PC-3 (cell line): ENCODE results near the gene KIF1B. TPM values are rescaled to one million over a fixed set of nuclear protein-coding genes. Genes with fewer than 3 reads are reported as not detected.

ENCODE experiments used
- ATAC-seq: fragments of 200-7000 bp; cut with Tn5 transposase; 2 replicates; pipeline ENCODE4 v1.9.1; 2020; ENCODE audit warnings: mild to moderate bottlenecking, moderate library complexity
- BruUV-seq: library from RNA; stranded (reverse); fragments of 400-500 nt; replicated peaks from 2 replicates; lab custom pipeline; 2021; lab: Mats Ljungman, UMichigan
- CTCF ChIA-PET: fragments of 300-600 bp; sonication (Branson Sonifier 250); formaldehyde crosslinking; loops from one replicate; lab custom pipeline; 2022; ENCODE audit warnings: antibody characterized with exemption; lab: Charles Lee
- POLR2A ChIA-PET: fragments of 300-600 bp; sonication (Branson Sonifier 250); formaldehyde crosslinking; loops from one replicate; lab custom pipeline; 2022; ENCODE audit warnings: antibody characterized with exemption; ENCODE audit not compliant: unreplicated experiment; lab: Charles Lee
- DNase-seq: peaks from one replicate; pipeline ENCODE4 v3.0.0-alpha.2; 2015
- H2AFZ ChIP-seq: fragments of 300-600 bp; sonication (generic); 2 replicates; pipeline ENCODE4 v1.6.0; 2016; ENCODE audit warnings: antibody characterized with exemption, low read length
- H3F3A ChIP-seq: fragments of 300-600 bp; sonication (generic); one replicate; pipeline ENCODE4 v1.6.0; 2017; ENCODE audit warnings: antibody characterized with exemption, low read length, control low read depth, mild to moderate bottlenecking; ENCODE audit not compliant: unreplicated experiment
- H3K27ac ChIP-seq: fragments of 300-600 bp; sonication (generic); 2 replicates; pipeline ENCODE4 v1.5.1; 2016; ENCODE audit warnings: mild to moderate bottlenecking, low read length
- H3K27me3 ChIP-seq: fragments of 300-600 bp; sonication (generic); 2 replicates; pipeline ENCODE4 v1.6.1; 2016; ENCODE audit warnings: low read length, mixed read lengths
- H3K36me3 ChIP-seq: fragments of 300-600 bp; sonication (generic); 2 replicates; pipeline ENCODE4 v1.6.1; 2016; ENCODE audit warnings: low read depth, mixed run types, low read length, mixed read lengths
- H3K4me1 ChIP-seq: fragments of 300-600 bp; sonication (generic); 2 replicates; pipeline ENCODE4 v1.5.1; 2016; ENCODE audit warnings: low read length; ENCODE audit not compliant: insufficient read depth
- H3K4me2 ChIP-seq: fragments of 300-600 bp; sonication (generic); 2 replicates; pipeline ENCODE4 v1.6.0; 2016; ENCODE audit warnings: low read length
- H3K4me3 ChIP-seq: fragments of 300-600 bp; sonication (generic); 2 replicates; pipeline ENCODE4 v1.5.1; 2016; ENCODE audit warnings: mild to moderate bottlenecking, low read length, mixed read lengths
- H3K79me2 ChIP-seq: fragments of 300-600 bp; sonication (generic); 2 replicates; pipeline ENCODE4 v1.6.1; 2017; ENCODE audit warnings: low read length, mixed read lengths
- H3K9ac ChIP-seq: fragments of 300-600 bp; sonication (generic); 2 replicates; pipeline ENCODE4 v1.6.0; 2016; ENCODE audit warnings: mild to moderate bottlenecking, low read length
- H3K9me2 ChIP-seq: fragments of 300-600 bp; sonication (generic); replicated peaks from 2 replicates; pipeline ENCODE4 v1.6.1; 2016; ENCODE audit warnings: mixed run types, low read length, mixed read lengths
- H3K9me3 ChIP-seq: fragments of 300-600 bp; sonication (generic); 2 replicates; pipeline ENCODE4 v1.6.1; 2016; ENCODE audit warnings: low read length, mixed read lengths
- H4K20me1 ChIP-seq: fragments of 300-600 bp; sonication (generic); 2 replicates; pipeline ENCODE4 v1.6.1; 2016; ENCODE audit warnings: low read length, mixed read lengths
- CTCF ChIP-seq: fragments of 300-600 bp; sonication (generic); conservative IDR thresholded peaks from 2 replicates; pipeline ENCODE4 v1.5.1; 2017; ENCODE audit warnings: antibody characterized with exemption, low read depth, mild to moderate bottlenecking, low read length
- EZH2 ChIP-seq: fragments of 300-600 bp; sonication (generic); IDR thresholded peaks from one replicate; pipeline ENCODE4 v1.6.1; 2017; ENCODE audit warnings: antibody characterized with exemption, mild to moderate bottlenecking, low read length; ENCODE audit not compliant: unreplicated experiment
- EZH2phosphoT487 ChIP-seq: fragments of 300-600 bp; sonication (generic); IDR thresholded peaks from 2 replicates; pipeline ENCODE4 v1.6.1; 2018; ENCODE audit warnings: mild to moderate bottlenecking, antibody characterized with exemption, low read length, borderline replicate concordance
- intact Hi-C: fragments of 100-400 bp; cut with micrococcal nuclease; formaldehyde crosslinking; loops from 2 replicates; pipeline ENCODE4 v1.9.0; 2023
- total RNA-seq: library from RNA; depleted of rRNA; stranded (reverse); fragments of >200 nt; gene quantifications from 2 replicates; pipeline ENCODE4 v1.2.3, GENCODE V29; 2014

KIF1B gene
- total RNA-seq, 1 experiment from 2014 or later = 21.4 TPM

- H4K20me1 ChIP-seq = no peaks in the 10 kb centered on the region
- no peak for TF ChIP-seq EZH2
- no peak for TF ChIP-seq CTCF
- no peak for TF ChIP-seq EZH2phosphoT487
- no peak overlapping the region for H3K4me3 ChIP-seq
- no peak overlapping the region for H2AFZ ChIP-seq
- DNase-seq = no peak
- no peaks in the 10 kb centered on the region for H3K79me2 ChIP-seq
- H3K9me3 ChIP-seq = no peaks in the 10 kb centered on the region
- H3K4me2 ChIP-seq = no peak overlapping the region
- H3K36me3 ChIP-seq = no peaks in the 10 kb centered on the region
- POLR2A ChIA-PET = no interaction called here
- H3K9me2 ChIP-seq = no peaks in the 10 kb centered on the region
- H3F3A ChIP-seq = no peaks in the 10 kb centered on the region
- ATAC-seq = no peak
- intact Hi-C loops = no loop called here
- no TSS peak for BruUV-seq
- no peaks in the 10 kb centered on the region for H3K27me3 ChIP-seq
- no peaks in the 10 kb centered on the region; the same call in 1 of the 2 replicates for H3K4me1 ChIP-seq
- CTCF ChIA-PET = no interaction called here
- H3K27ac ChIP-seq = no peak overlapping the region
- H3K9ac ChIP-seq = no peak overlapping the region
Observed at GRCh38 chr1:10181154-10181553, 29.2 kb upstream of the KIF1B start.

- DNase-seq = peak; percentile 39
- ChIA-PET POLR2A (no interaction called here), CTCF (no interaction called here)
- Histone ChIP-seq H3K27me3 (no peaks in the 10 kb centered on the region), H3K4me3 (no peak overlapping the region), H3K4me2 (no peak overlapping the region), H3K4me1 (no peaks in the 10 kb centered on the region; the same call in 1 of the 2 replicates), H3K9me3 (no peaks in the 10 kb centered on the region), H3K36me3 (no peaks in the 10 kb centered on the region), H3F3A (no peaks in the 10 kb centered on the region), H4K20me1 (no peaks in the 10 kb centered on the region), H3K79me2 (no peaks in the 10 kb centered on the region), H3K9ac (no peak overlapping the region), H3K9me2 (no peaks in the 10 kb centered on the region), H2AFZ (no peak overlapping the region), H3K27ac (no peak overlapping the region)
- no TSS peak for BruUV-seq
- no peak for TF ChIP-seq EZH2
- no peak for TF ChIP-seq CTCF
- TF ChIP-seq EZH2phosphoT487 = no peak
- intact Hi-C loops = no loop called here
- ATAC-seq = peak; percentile 100
Observed at GRCh38 chr1:10185759-10186158, 24.6 kb upstream of the KIF1B start.

- CTCF ChIA-PET = no interaction called here
- BruUV-seq = no TSS peak
- H3K9me3 ChIP-seq = no peaks in the 10 kb centered on the region
- no peak overlapping the region for H3K27ac ChIP-seq
- no peaks in the 10 kb centered on the region for H3K79me2 ChIP-seq
- no peak for ATAC-seq
- H3K27me3 ChIP-seq = no peaks in the 10 kb centered on the region
- no peak overlapping the region for H3K4me2 ChIP-seq
- no peaks in the 10 kb centered on the region for H3F3A ChIP-seq
- H3K4me1 ChIP-seq = no peaks in the 10 kb centered on the region; the same call in 1 of the 2 replicates
- POLR2A ChIA-PET = no interaction called here
- H3K9me2 ChIP-seq = no peaks in the 10 kb centered on the region
- H3K4me3 ChIP-seq = no peak overlapping the region
- H3K36me3 ChIP-seq = no peaks in the 10 kb centered on the region
- no peak overlapping the region for H3K9ac ChIP-seq
- no peaks in the 10 kb centered on the region for H4K20me1 ChIP-seq
- intact Hi-C loops = no loop called here
- no peak overlapping the region for H2AFZ ChIP-seq
- no peak for DNase-seq
- no peak for TF ChIP-seq EZH2phosphoT487
- no peak for TF ChIP-seq CTCF
- TF ChIP-seq EZH2 = no peak
Observed at GRCh38 chr1:10186331-10187025, 23.9 kb upstream of the KIF1B start.
